GM18861 (cell line): Measurements from ENCODE around the gene LOXL3.
"Not testable (repeated sequence)": the region's sequence is repeated elsewhere in the genome, so short reads cannot be mapped to it uniquely, and the experiment has no call there.

ENCODE experiments used
- ATAC-seq: cut with Tn5 transposase; IDR thresholded peaks from one replicate; pipeline ENCODE4 v1.9.1; 2021; ENCODE audit not compliant: unreplicated experiment

The LOXL3 gene

DNA sequence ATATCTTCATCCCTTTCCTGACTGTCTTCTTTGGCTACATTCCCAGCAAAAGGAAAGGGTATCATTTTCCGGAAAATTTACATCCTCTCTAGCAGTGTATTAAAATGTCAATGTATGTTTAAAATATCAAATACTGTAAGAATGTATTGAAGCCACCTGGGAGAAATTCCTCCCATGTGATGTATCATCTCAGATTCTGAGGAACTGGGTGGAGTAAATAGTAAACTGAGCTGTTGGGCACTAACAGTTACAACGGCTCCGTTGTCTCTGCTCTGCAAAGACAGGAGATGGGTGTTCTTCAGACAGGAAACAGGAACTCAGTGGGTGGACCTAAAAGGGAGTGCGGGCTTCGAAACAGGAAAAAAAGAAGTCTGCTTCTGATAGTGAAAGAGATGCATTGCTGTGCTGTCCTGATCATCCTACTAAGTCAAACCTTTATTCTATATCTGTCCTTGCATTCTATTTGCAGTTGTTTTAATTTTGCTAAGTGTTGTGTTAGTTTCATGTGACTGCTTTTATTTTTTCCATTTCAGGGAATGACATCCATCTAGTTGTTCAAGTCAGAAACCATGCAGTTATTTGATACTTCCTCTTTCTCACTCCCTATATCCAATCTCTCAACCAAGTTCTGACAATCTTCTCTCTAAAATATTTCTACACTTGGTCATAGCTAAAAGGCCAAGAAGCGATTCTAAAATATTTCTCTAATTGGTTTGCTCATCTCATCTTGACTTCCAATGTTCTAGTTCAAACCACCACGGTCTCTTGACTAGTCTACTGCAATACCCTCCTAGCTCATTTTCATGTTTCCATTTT is 20.2 kb upstream of the LOXL3 start:
- ATAC-seq, result peak; percentile 50

DNA sequence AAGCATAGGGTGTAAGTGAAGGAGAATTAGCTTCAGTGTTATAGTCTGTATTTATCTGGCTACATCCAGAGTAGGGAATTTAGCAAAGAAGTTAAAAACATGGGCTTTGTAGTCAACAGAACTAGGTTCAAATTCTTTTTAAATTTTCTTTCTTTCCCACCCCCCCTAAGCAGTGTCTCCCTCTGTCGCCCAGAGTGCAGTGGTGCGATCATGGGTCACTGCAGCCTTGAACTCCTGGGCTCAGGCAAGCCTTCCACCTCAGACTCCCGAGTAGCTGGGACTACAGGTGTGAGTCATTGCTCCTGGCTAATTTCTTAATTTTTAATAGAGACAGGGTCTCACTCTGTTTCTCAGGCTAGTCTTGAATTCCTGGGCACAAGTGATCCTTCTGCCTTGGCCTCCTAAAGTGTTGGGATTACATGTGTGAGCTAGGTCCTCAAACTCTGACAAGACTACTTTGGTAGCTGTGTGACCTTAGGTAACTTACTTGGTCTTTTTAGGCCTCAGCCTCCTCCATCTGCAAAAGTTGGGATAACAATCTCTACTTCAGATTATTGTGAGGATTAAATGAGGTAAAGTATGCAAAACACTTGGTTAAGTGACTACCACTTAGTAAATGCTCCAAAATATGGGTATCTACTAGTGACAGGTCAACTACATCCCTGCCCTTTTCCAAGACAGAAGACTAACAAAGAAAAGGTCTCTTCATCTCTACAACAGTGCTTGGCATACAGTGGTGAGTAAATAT is 18.6 kb upstream of the LOXL3 start:
- ATAC-seq, result no peak

DNA sequence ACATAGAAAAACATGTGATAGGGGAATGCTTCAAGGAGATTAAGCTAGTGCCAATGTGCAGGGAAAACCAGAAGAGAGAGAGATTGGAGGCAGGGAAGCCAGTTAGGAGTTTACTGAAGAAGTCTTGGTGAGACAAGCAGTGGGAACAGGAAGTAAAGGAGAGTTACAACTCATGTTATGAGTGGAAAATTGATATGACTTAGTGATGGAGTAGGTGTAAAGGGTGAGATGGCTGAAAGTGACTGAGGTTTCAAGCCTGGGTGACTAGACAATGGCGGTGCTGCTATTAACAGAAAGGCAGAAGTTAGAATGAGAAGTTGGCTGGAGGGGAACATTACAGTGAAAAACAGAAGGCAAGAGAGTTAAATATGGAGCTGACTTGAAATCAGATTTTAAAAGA is 17.3 kb upstream of the LOXL3 start:
- ATAC-seq, result peak; percentile 63

GRCh38 chr2:74569686-74570085 is 15.9 kb upstream of the LOXL3 start:
- ATAC-seq, result no peak

DNA sequence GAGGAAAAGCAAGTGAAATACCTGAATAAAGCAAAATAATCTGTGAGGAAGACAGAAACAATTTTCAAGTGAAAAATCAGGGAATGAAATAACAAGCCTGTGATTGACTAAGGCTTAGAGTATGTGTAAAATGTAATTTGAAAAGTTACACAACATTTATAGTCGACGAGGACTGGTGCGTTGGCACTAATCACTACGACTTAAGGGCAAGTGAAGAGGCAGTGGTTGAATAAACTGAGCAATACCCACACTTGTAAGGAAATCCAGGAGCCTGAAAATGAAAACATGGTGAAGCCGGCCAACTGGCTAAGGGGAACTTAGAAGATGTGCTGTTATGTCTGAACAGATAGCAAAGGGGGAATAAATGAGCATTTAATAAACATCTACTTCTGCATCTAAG is 14.1 kb upstream of the LOXL3 start:
- no peak for ATAC-seq

DNA sequence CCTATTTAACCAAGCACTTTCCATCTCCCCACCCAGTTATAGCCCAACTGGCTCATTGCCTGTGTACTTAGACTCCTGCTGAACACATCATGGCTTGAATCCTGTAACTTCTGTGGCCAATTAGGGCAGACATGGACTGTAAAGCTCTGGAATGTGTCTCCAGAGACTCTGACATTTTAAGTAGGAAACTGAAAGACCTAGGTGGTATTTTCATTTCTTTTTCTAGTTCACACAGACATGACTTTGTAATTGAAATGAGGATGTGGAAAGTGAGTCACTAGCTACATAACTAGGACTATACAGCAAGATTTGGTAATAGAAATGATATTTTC is 13.0 kb upstream of the LOXL3 start:
- ATAC-seq, result no peak

DNA sequence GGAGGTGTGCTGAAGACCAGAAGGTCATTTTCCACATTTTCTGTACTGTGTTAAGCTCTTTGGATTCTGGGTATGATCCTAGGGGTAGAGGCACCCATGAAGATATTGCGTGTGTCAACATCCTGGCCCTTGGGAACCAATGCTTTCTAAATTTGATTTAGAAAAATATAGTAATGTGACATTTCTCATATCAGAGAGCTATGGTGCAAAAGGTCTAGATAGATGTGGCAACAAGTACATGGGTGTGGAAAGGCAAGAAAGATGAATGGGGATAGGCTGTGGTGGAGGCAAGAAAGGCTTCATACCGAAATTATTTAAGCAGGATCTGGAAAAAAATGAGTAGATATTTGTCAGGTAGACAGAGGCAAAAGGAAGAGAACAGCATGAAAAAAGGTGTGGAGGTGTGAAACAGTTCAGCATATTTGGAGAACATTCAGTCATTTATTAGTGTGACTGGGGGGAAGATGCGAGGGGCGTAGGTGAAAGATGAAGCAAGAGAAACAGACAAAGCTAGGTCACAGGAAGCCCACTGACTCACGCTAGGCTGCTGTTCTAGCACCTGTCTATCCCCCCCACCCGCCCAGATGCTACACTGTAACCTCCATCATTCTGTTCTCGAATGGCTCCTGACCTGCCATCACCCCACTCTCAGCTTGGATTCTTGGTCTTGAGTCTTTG is 12.5 kb upstream of the LOXL3 start:
- ATAC-seq, result no peak

GRCh38 chr2:74564222-74564621 is 10.5 kb upstream of the LOXL3 start:
- no peak for ATAC-seq

- no peak for ATAC-seq
Measured at GRCh38 chr2:74562126-74562775, 8.5 kb upstream of the LOXL3 start.

- ATAC-seq, result not testable (repeated sequence)
Measured at GRCh38 chr2:74561022-74561421, 7.3 kb upstream of the LOXL3 start.

GRCh38 chr2:74560591-74560990 is 6.8 kb upstream of the LOXL3 start:
- no peak for ATAC-seq

DNA sequence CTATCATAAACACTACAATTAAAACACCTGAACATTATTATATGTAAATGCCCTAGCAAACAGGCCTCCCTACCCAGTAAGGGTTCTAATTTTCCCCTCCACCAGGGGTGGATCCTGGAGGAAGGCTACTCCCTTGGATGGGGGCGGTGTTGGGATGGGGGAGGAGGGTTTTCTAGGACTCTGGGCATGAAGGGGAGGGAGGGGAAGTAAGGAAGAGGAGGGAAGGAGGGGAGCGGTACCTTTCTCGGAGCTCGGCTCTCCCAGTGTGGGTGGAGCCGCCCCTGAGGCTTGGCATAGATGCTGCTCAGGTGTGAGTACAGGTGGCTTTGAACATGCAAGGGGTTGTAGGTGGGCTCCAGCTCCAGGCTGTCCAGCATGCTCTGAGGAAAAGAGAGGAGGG is 6.2 kb upstream of the LOXL3 start:
- no peak for ATAC-seq

DNA sequence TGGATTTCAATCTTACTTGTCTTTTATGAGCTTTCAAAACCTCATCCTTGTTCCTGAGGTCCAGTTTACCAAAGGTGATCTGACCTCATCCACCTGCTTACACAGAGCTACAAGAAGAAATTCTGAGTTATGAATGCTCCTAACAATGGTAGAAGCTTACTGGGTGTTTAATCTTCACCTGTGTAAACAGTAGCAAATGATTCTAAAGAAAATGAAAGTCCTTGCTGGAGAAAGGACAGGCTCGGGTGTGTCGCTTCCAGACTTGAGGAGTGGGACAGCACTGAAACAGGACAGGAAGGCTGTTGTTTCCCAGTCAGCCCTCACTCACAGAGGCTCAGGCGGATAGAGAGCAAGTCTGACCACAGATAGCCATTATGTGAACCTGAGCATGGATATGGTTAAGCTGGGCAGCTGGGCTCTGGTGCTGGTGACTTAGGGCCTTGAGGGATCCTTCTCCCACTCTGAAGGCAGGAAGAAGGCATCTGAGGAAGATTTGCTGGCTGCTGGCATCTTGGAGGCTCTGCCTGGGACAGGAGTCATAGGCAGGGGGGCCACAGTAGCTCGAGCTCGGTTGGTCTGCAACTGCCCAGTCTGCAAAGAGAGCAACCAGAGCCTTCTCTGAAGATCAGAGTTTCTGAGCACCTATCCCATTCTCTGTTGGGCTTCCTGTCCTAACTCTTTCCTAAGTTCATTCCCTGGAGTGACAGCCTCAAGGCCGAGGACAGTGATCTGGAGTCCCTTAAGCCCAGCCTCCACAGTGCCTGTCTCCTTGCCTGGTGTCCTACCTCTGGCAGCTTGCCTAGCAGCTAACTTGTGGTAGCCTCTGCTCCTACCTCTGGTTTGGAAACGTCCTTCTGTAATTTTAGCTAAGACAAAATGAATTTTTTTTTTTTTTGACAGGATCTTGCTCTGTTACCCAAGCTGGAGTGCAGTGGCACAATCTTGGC is 4.8 kb upstream of the LOXL3 start:
- ATAC-seq, result no peak

- ATAC-seq, result no peak
Measured at GRCh38 chr2:74556831-74557370, 3.2 kb upstream of the LOXL3 start.

- no peak for ATAC-seq
Measured at GRCh38 chr2:74556159-74556558, 2.4 kb upstream of the LOXL3 start.

GRCh38 chr2:74555610-74556103 is 1.9 kb upstream of the LOXL3 start:
- ATAC-seq, result no peak

DNA sequence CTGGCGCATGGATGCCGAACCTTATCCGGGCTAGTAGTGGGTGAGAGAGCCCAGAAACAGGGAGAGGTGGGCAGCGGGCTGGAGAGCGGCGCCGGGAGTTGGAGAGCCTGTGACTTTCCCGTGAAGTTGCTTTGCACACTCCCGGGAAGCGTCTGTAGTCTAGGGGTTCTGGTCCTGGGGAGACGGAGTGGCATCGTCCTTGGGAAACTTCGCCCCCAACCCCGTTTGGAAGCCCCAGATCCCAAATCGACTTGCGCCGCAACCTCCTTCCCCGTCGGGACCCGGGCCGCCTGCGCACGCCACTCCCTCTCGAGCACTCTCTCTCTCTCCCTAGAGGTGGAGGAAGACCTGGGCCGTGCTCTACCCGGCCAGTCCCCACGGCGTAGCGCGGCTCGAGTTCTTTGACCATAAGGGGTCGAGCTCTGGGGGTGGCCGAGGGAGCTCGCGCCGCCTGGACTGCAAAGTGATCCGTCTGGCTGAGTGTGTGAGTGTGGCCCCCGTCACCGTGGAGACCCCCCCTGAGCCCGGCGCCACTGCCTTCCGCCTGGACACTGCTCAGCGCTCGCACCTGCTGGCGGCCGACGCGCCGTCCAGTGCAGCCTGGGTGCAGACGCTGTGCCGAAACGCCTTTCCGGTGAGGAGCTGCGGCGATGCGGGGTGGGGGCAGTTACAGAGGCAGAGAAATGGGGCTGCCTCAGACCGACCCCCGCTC is 1.2 kb upstream of the LOXL3 start:
- ATAC-seq, result peak; percentile 28

- ATAC-seq, result no peak
Measured at GRCh38 chr2:74552914-74553811, 579 bp downstream of the LOXL3 start.
